Adrenal gland (tissue), 12 donors: Measurements from ENCODE around the gene EEF1AKMT1. TPM values are rescaled to one million over a fixed set of nuclear protein-coding genes. Genes with fewer than 3 reads are reported as not detected.

Experiments
- DNase-seq, 7 donors: peaks; one replicate each; pipeline ENCODE4 v3.0.0-alpha.2; 2019 to 2020
- H3K27ac ChIP-seq, 5 donors: fragments of 200-600 bp; sonication (generic) in 4 of 5; 1 replicate in 3 of 5; 2 replicates in 2 of 5; pipeline versions ENCODE4 v1.5.1 to v1.8.0; 2016 to 2020; ENCODE audit warnings: mild to moderate bottlenecking in 1 of 5
- H3K27me3 ChIP-seq: fragments of 200-600 bp; 2 replicates; pipeline ENCODE4 v1.8.0; 2021
- H3K36me3 ChIP-seq, 2 donors: fragments of 200-600 bp; replicated peaks in 1 of 2; 1 replicate in 1 of 2; 2 replicates in 1 of 2; pipeline versions ENCODE4 v1.5.1 to v1.8.0; 2018 to 2022
- H3K4me1 ChIP-seq, 2 donors: fragments of 200-600 bp; replicated peaks in 1 of 2; 1 replicate in 1 of 2; 2 replicates in 1 of 2; pipeline versions ENCODE4 v1.5.1 to v1.8.0; 2018 to 2021
- H3K4me3 ChIP-seq, 4 donors: fragments of 200-600 bp; sonication (generic) in 3 of 4; one replicate each; pipeline ENCODE4 v1.5.1; 2016 to 2018
- H3K9me3 ChIP-seq, 3 donors: fragments of 200-600 bp; sonication (generic) in 1 of 3; replicated peaks in 1 of 3; 1 replicate in 2 of 3; 2 replicates in 1 of 3; pipeline versions ENCODE4 v1.5.1 to v1.8.0; 2016 to 2021
- CTCF ChIP-seq, 6 experiments: fragments of 450-650 bp in 4 of 6; fragments of 200-600 bp in 2 of 6; sonication (generic) in 1 of 6; IDR thresholded peaks; 1 replicate in 5 of 6; 2 replicates in 1 of 6; pipeline versions ENCODE4 v1.5.1 to v1.8.0; 2016 to 2021; ENCODE audit warnings: antibody characterized with exemption in 6 of 6, mild to moderate bottlenecking in 2 of 6, moderate library complexity in 1 of 6
- POLR2A ChIP-seq, 2 donors: fragments of 450-650 bp; IDR thresholded peaks; one replicate each; pipeline ENCODE4 v1.6.1; 2017; ENCODE audit warnings: antibody characterized with exemption in 2 of 2, mild to moderate bottlenecking in 2 of 2, moderate library complexity in 1 of 2
- WGBS, 4 donors: extraction: QIAGEN DNeasy Blood & Tissue Kit in 2 of 4; methylation state at CpG; one replicate each; pipeline versions ENCODE4 v1.1.5 to v1.1.7; 2013 to 2017; 5-methylcytosine and 5-hydroxymethylcytosine counted together
- intact Hi-C, 2 donors: fragments of 100-400 bp; cut with DNase I; formaldehyde crosslinking; loops; one replicate each; pipeline versions ENCODE4 v1.14.1 to v1.15.0; 2022 to 2023
- polyA plus RNA-seq, 3 donors: library from polyadenylated mRNA; stranded (reverse); fragments of 200-250 nt in 2 of 3; fragments of 350-450 nt in 1 of 3; fragmentation: Illumina TruSeq in 1 of 3; extraction: RNeasy Lipid Tissue Mini Kit (QIAGEN cat#74804) in 1 of 3; gene quantifications; one replicate each; pipeline ENCODE4 v1.2.3, GENCODE V29; 2013 to 2014
- total RNA-seq, 9 donors: library from RNA; depleted of rRNA in 4 of 9; stranded (reverse); fragments of >200 nt in 4 of 9; fragments of 120-200 nt in 1 of 9; fragmentation: NEBNext Ultra II Directional in 1 of 9; extraction: Animal tissue kit (Norgen Biotek cat#: 25700) in 1 of 9; gene quantifications; one replicate each; pipeline versions ENCODE4 v1.1.0 to v1.2.4, GENCODE V29; 2013 to 2023
- donor health status: healthy with polysubstance abuse.
- donor health status: Bipolar disorder and iron deficiency.
- donor health status: DM: yes; HTN: yes; CAD: no.
- donor health status: DM: no; HTN: no; CAD: no.
- donor health status: DM: no; HTN: no; CAD: no.
- donor health status: DM: yes; HTN: yes; CAD: no.

EEF1AKMT1 gene
- total and polyA plus RNA-seq, 12 donors = 6.8 to 20.0 (median 13.8) TPM

GRCh38 chr13:20810808-20811207 is 37.0 kb upstream of the EEF1AKMT1 start:
- Histone ChIP-seq H3K9me3 (no peaks in the 10 kb centered on the region), H3K4me3 (no peak overlapping the region), H3K36me3 (peaks cover 0 to 28% of the 10 kb centered on the region in 2 donors), H3K27me3 (no peaks in the 10 kb centered on the region), H3K27ac (no peak overlapping the region), H3K4me1 (peaks cover 2 to 17% of the 10 kb centered on the region in 2 donors)
- DNase-seq = no peak
- TF ChIP-seq CTCF (IDR thresholded peaks at IDR 0.05) (no peak), POLR2A (IDR thresholded peaks at IDR 0.05) (no peak)
- intact Hi-C loops = no loop called here
- 32 to 59% (median 39%) methylated on average over 2 of the region's 2 CpGs for WGBS, 4 donors

GRCh38 chr13:20808874-20809273 is 35.1 kb upstream of the EEF1AKMT1 start:
- no peak for DNase-seq
- Histone ChIP-seq H3K4me3 (no peak overlapping the region), H3K36me3 (peaks cover 0 to 28% of the 10 kb centered on the region in 2 donors), H3K9me3 (no peaks in the 10 kb centered on the region), H3K27ac (no peak overlapping the region), H3K27me3 (no peaks in the 10 kb centered on the region), H3K4me1 (peaks cover 0 to 5% of the 10 kb centered on the region in 2 donors)
- intact Hi-C loops = no loop called here
- WGBS, 4 donors = 93 to 97% (median 94%) methylated on average over 4 of the region's 4 CpGs
- no peak for TF ChIP-seq POLR2A (IDR thresholded peaks at IDR 0.05)
- no peak for TF ChIP-seq CTCF (IDR thresholded peaks at IDR 0.05)

DNA sequence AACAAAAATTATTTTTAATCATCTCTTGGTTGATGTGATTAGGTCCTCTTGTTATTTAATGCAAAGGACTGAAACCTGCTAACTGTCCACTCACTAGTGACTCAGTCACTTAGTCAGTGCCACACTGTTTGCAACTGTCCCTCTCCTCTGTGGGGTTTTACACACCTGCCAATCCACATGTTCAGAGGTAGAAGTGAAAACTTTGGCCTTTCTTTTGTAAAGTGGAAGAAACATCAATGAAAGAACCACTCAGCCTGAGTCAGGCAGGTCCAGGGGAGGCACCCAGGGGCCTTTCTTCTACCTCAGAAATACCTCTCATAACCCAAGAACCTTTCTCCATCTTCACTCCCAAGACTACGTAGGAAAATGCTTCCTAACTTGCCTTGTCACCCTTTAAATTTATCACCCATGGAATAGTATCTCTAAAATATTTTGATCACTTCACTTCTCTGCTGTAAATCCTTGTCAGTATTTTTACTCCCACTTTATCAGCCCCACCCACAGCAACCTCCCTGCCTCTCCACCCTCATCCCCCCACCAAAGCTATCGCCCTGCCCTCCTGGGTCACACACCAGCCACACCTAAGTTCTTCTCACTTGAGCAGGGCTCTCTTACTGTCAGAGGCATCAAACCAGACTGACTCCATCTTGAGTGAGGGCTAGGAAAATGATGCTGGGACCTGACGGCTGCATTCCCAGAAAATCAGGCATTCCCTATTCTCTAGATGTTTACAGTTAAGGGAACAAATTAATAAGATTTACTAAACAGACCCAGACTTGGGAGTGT is 29.6 kb upstream of the EEF1AKMT1 start:
- TF ChIP-seq CTCF (IDR thresholded peaks at IDR 0.05) = no peak
- no peak for TF ChIP-seq POLR2A (IDR thresholded peaks at IDR 0.05)
- intact Hi-C loops = no loop called here
- Histone ChIP-seq H3K9me3 (no peaks in the 10 kb centered on the region), H3K27ac (no peak overlapping the region), H3K27me3 (no peaks in the 10 kb centered on the region), H3K4me1 (no peaks in the 10 kb centered on the region), H3K36me3 (peaks cover 0 to 16% of the 10 kb centered on the region in 2 donors), H3K4me3 (no peak overlapping the region)
- WGBS, 4 donors = 92 to 98% (median 95%) methylated on average over 3 of the region's 3 CpGs
- no peak for DNase-seq

DNA sequence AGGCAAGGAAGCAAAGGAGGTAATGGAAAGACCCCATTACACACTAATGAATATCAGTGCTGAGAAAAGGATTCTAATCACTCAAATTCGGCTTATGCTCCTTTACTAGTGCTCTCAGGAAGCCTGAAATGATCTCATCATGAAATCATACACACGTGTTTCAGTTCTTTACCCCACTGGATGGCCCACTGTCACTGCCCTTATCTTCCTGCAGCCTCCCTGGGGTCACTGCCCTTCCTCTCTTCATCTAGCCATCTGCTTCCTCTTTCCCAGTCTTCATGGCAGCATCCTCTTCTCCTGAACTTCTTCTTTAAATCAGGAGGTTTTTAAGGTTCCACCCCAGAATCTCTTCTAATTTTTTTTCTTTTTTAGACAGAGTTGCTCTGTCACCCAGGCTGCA is 27.9 kb upstream of the EEF1AKMT1 start:
- no peak for TF ChIP-seq POLR2A (IDR thresholded peaks at IDR 0.05)
- TF ChIP-seq CTCF (IDR thresholded peaks at IDR 0.05) = no peak
- intact Hi-C loops = no loop called here
- WGBS, 4 donors = 48 to 57% (median 53%) methylated on average over 2 of the region's 2 CpGs
- no peak overlapping the region for H3K4me3 ChIP-seq
- no peaks in the 10 kb centered on the region for H3K9me3 ChIP-seq
- H3K27me3 ChIP-seq = no peaks in the 10 kb centered on the region
- no peaks in the 10 kb centered on the region for H3K4me1 ChIP-seq
- DNase-seq = no peak
- no peaks in the 10 kb centered on the region for H3K36me3 ChIP-seq
- no peak overlapping the region for H3K27ac ChIP-seq
